GM23248 (cell line): Measurements from ENCODE around the gene AGA. TPM values are rescaled to one million over a fixed set of nuclear protein-coding genes. Genes with fewer than 3 reads are reported as not detected.
A peak's percentile ranks its signal among the peaks of the same experiment; 100 is the strongest.

Experiments
- DNase-seq: peaks from one replicate; pipeline ENCODE4 v3.0.0-alpha.2; 2015
- H2AFZ ChIP-seq: fragments of 200-600 bp; sonication (generic); 2 replicates; pipeline ENCODE4 v1.6.1; 2016; ENCODE audit warnings: antibody characterized with exemption
- H3F3A ChIP-seq: fragments of 200-600 bp; sonication (generic); 2 replicates; pipeline ENCODE4 v1.6.1; 2016; ENCODE audit warnings: mild to moderate bottlenecking, antibody characterized with exemption, mixed run types; ENCODE audit not compliant: insufficient read depth
- H3K27ac ChIP-seq: fragments of 200-600 bp; sonication (generic); 2 replicates; pipeline ENCODE4 v1.5.1; 2016; ENCODE audit warnings: mild to moderate bottlenecking
- H3K27me3 ChIP-seq: fragments of 200-600 bp; sonication (generic); replicated peaks from 2 replicates; pipeline ENCODE4 v1.6.1; 2016; ENCODE audit warnings: mild to moderate bottlenecking; ENCODE audit not compliant: insufficient read depth
- H3K36me3 ChIP-seq: fragments of 200-600 bp; sonication (generic); 2 replicates; pipeline ENCODE4 v1.6.1; 2016; ENCODE audit warnings: low read depth, mild to moderate bottlenecking
- H3K4me1 ChIP-seq: fragments of 200-600 bp; sonication (generic); 2 replicates; pipeline ENCODE4 v1.6.1; 2016; ENCODE audit warnings: mild to moderate bottlenecking; ENCODE audit not compliant: insufficient read depth
- H3K4me2 ChIP-seq: fragments of 200-600 bp; sonication (generic); one replicate; pipeline ENCODE4 v1.6.1; 2016; ENCODE audit warnings: mild to moderate bottlenecking; ENCODE audit not compliant: unreplicated experiment
- H3K4me3 ChIP-seq: fragments of 200-600 bp; sonication (generic); 2 replicates; pipeline ENCODE4 v1.5.1; 2016; ENCODE audit warnings: mild to moderate bottlenecking
- H3K79me2 ChIP-seq: fragments of 200-600 bp; sonication (generic); 2 replicates; pipeline ENCODE4 v1.6.1; 2016; ENCODE audit warnings: mild to moderate bottlenecking; ENCODE audit not compliant: insufficient read depth
- H3K9ac ChIP-seq: fragments of 200-600 bp; sonication (generic); 2 replicates; pipeline ENCODE4 v1.6.1; 2016; ENCODE audit warnings: mild to moderate bottlenecking
- H3K9me2 ChIP-seq: fragments of 200-600 bp; sonication (generic); 2 replicates; pipeline ENCODE4 v1.6.1; 2016; ENCODE audit warnings: mixed run types, mild to moderate bottlenecking, moderate library complexity; ENCODE audit not compliant: insufficient read depth
- H3K9me3 ChIP-seq: fragments of 200-600 bp; sonication (generic); one replicate; pipeline ENCODE4 v1.6.1; 2017; ENCODE audit warnings: low read depth
- H4K20me1 ChIP-seq: fragments of 200-600 bp; sonication (generic); 2 replicates; pipeline ENCODE4 v1.6.0; 2016; ENCODE audit not compliant: insufficient read depth
- EZH2 ChIP-seq: fragments of 200-600 bp; sonication (generic); IDR thresholded peaks from 2 replicates; pipeline ENCODE4 v1.6.1; 2018; ENCODE audit warnings: antibody characterized with exemption, mild to moderate bottlenecking; ENCODE audit not compliant: insufficient read depth, poor library complexity, severe bottlenecking
- EZH2phosphoT487 ChIP-seq: fragments of 200-600 bp; sonication (generic); IDR thresholded peaks from 2 replicates; pipeline ENCODE4 v1.6.1; 2018; ENCODE audit warnings: antibody characterized with exemption, moderate library complexity, mild to moderate bottlenecking, low read depth; ENCODE audit not compliant: insufficient read depth
- WGBS, 2 experiments: methylation state at CpG; one replicate each; pipeline ENCODE4 v1.1.6; 2015 to 2017; ENCODE audit warnings: low lambda C conversion rate in 2 of 2, low coverage in 1 of 2; ENCODE audit errors: missing lambda C conversion rate in 2 of 2; 5-methylcytosine and 5-hydroxymethylcytosine counted together
- in situ Hi-C: fragments of 300-500 bp; cut with MboI; formaldehyde crosslinking; loops from 2 replicates; pipeline ENCODE4 v1.15.0; 2020
- polyA plus RNA-seq: library from polyadenylated mRNA; unstranded; fragments of >200 nt; fragmentation: Nextera tagmentation; extraction: Ambion mirVana; gene quantifications from 2 replicates; pipeline ENCODE4 v1.2.1, GENCODE V29; 2016
- total RNA-seq: library from RNA; depleted of rRNA; stranded (reverse); fragments of >200 nt; shearing (Covaris generic); gene quantifications from 2 replicates; pipeline ENCODE4 v1.2.3, GENCODE V29; 2014

The AGA gene
- total and polyA plus RNA-seq, 2 experiments from 2014 or later: 45.9 to 60.2 TPM

- Histone ChIP-seq H2AFZ (no peak overlapping the region), H3F3A (no peaks in the 10 kb centered on the region), H3K9me3 (no peaks in the 10 kb centered on the region), H3K27ac (no peak overlapping the region), H3K9ac (no peak overlapping the region), H3K4me2 (no peak overlapping the region), H3K27me3 (no peaks in the 10 kb centered on the region; the same call in 1 of the 2 replicates), H4K20me1 (no peaks in the 10 kb centered on the region), H3K79me2 (no peaks in the 10 kb centered on the region), H3K9me2 (no peaks in the 10 kb centered on the region), H3K36me3 (no peaks in the 10 kb centered on the region), H3K4me1 (peaks cover 6% of the 10 kb centered on the region; the same call in 1 of the 2 replicates), H3K4me3 (no peak overlapping the region)
- DNase-seq: no peak
- WGBS, 2 experiments: 54 to 58% methylated on average over 8 of the region's 8 CpGs
- TF ChIP-seq EZH2phosphoT487 (no peak), EZH2 (no peak)
- in situ Hi-C loops: no loop called here
These were observed 49.0 kb downstream of the AGA start for GRCh38 chr4:177393236-177393635.

GRCh38 chr4:177391953-177392352, 50.3 kb downstream of the AGA start:
- H3F3A ChIP-seq: no peaks in the 10 kb centered on the region
- DNase-seq: no peak
- H3K9me3 ChIP-seq: no peaks in the 10 kb centered on the region
- H3K4me3 ChIP-seq: no peak overlapping the region
- TF ChIP-seq EZH2 (no peak), EZH2phosphoT487 (no peak)
- no peaks in the 10 kb centered on the region; the same call in 1 of the 2 replicates for H3K27me3 ChIP-seq
- in situ Hi-C loops: no loop called here
- no peaks in the 10 kb centered on the region for H4K20me1 ChIP-seq
- H3K27ac ChIP-seq: no peak overlapping the region
- no peak overlapping the region for H3K9ac ChIP-seq
- H3K4me2 ChIP-seq: no peak overlapping the region
- H3K36me3 ChIP-seq: no peaks in the 10 kb centered on the region
- peaks cover 6% of the 10 kb centered on the region; the same call in 1 of the 2 replicates for H3K4me1 ChIP-seq
- H3K79me2 ChIP-seq: no peaks in the 10 kb centered on the region
- no peaks in the 10 kb centered on the region for H3K9me2 ChIP-seq
- H2AFZ ChIP-seq: peak overlapping the region; percentile 71; the same call in 1 of the 2 replicates
- WGBS, 2 experiments: 40 to 42% methylated on average over 6 of the region's 6 CpGs

DNA sequence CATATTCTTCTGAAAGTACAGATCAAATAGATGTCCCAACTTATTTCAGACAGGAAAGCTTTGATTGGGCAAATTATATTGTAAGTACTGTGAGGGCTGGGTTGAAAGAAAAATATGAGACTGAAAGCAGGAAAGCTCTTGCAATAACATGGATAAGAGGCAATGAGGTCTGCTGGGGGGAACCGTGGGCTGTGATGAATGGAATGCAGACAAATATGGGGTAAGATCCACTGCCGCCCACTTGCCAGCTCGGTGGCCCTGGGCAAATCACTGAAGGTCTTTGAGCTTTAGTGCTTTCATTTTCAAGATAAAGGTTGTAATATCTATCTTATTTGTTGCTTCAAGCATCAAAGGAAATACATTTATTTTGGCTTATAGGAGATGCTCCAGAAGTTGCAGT, 51.0 kb downstream of the AGA start:
- H2AFZ ChIP-seq: peak overlapping the region; percentile 71; the same call in 1 of the 2 replicates
- H3K4me3 ChIP-seq: no peak overlapping the region
- no peaks in the 10 kb centered on the region for H3F3A ChIP-seq
- H3K9ac ChIP-seq: no peak overlapping the region
- no peak for TF ChIP-seq EZH2
- no peak for TF ChIP-seq EZH2phosphoT487
- no peaks in the 10 kb centered on the region for H4K20me1 ChIP-seq
- H3K9me3 ChIP-seq: no peaks in the 10 kb centered on the region
- H3K27me3 ChIP-seq: no peaks in the 10 kb centered on the region; the same call in 1 of the 2 replicates
- H3K27ac ChIP-seq: no peak overlapping the region
- in situ Hi-C loops: no loop called here
- WGBS, 2 experiments: 31 to 43% methylated on average over 3 of the region's 3 CpGs
- no peaks in the 10 kb centered on the region for H3K36me3 ChIP-seq
- peak overlapping the region; percentile 14 for H3K4me2 ChIP-seq
- H3K4me1 ChIP-seq: peaks cover 6% of the 10 kb centered on the region; the same call in 1 of the 2 replicates
- no peak for DNase-seq
- H3K79me2 ChIP-seq: no peaks in the 10 kb centered on the region
- H3K9me2 ChIP-seq: no peaks in the 10 kb centered on the region

GRCh38 chr4:177386278-177386815, 55.9 kb downstream of the AGA start:
- no peak overlapping the region for H3K27ac ChIP-seq
- H2AFZ ChIP-seq: no peak overlapping the region
- no peak overlapping the region for H3K4me3 ChIP-seq
- no peak for DNase-seq
- no peaks in the 10 kb centered on the region for H3K9me3 ChIP-seq
- H3F3A ChIP-seq: no peaks in the 10 kb centered on the region
- WGBS, 2 experiments: 13 to 18% methylated on average over 5 of the region's 5 CpGs
- no peak overlapping the region for H3K4me2 ChIP-seq
- no peak overlapping the region for H3K9ac ChIP-seq
- H3K9me2 ChIP-seq: no peaks in the 10 kb centered on the region
- no peaks in the 10 kb centered on the region for H3K27me3 ChIP-seq
- no peaks in the 10 kb centered on the region for H3K36me3 ChIP-seq
- no peaks in the 10 kb centered on the region for H3K79me2 ChIP-seq
- H4K20me1 ChIP-seq: no peaks in the 10 kb centered on the region
- in situ Hi-C loops: no loop called here
- H3K4me1 ChIP-seq: peaks cover 13% of the 10 kb centered on the region; the same call in 1 of the 2 replicates
- no peak for TF ChIP-seq EZH2
- TF ChIP-seq EZH2phosphoT487: no peak
